CD4-positive, alpha-beta T cell treated with Interleukin-2 at 100 ng/mL for 4 hours (primary cell): ENCODE results near the gene SENP7.
"Not testable (repeated sequence)": the region's sequence is repeated elsewhere in the genome, so short reads cannot be mapped to it uniquely, and the experiment has no call there.

Experiments used
- DNase-seq: peaks from one replicate; pipeline ENCODE4 v3.0.0-alpha.2; 2020; ENCODE audit warnings: low spot score

The SENP7 gene

GRCh38 chr3:101512646-101513418 is at the start of gene SENP7:
SENP7 (minus strand) TSS chr3:101513212; CDS start chr3:101513130, 82 bp downstream.
- peak; percentile 71 for DNase-seq

GRCh38 chr3:101561630-101562328 is 48.8 kb upstream of the SENP7 start, which contains the start of gene TRMT10C:
TRMT10C (plus strand) TSS chr3:101561868; CDS start chr3:101564782, 2,914 bp downstream.
- DNase-seq = peak; percentile 94

GRCh38 chr3:101556064-101556463 is 43.1 kb upstream of the SENP7 start:
- no peak for DNase-seq

- not testable (repeated sequence) for DNase-seq
These were observed 40.4 kb upstream of the SENP7 start for GRCh38 chr3:101553381-101553780.

- DNase-seq = not testable (repeated sequence)
These were observed 38.5 kb upstream of the SENP7 start for GRCh38 chr3:101551359-101552081.

- no peak for DNase-seq
These were observed 36.5 kb upstream of the SENP7 start for GRCh38 chr3:101549473-101549872.

GRCh38 chr3:101548527-101549105 is 35.6 kb upstream of the SENP7 start:
- DNase-seq = no peak

- no peak for DNase-seq
These were observed 31.3 kb upstream of the SENP7 start for GRCh38 chr3:101544161-101544850.

GRCh38 chr3:101542957-101543356 is 29.9 kb upstream of the SENP7 start:
- DNase-seq = peak; percentile 32

- DNase-seq = not testable (repeated sequence)
These were observed 23.9 kb upstream of the SENP7 start for GRCh38 chr3:101536955-101537354.

- DNase-seq = no peak
These were observed 23.3 kb upstream of the SENP7 start for GRCh38 chr3:101536266-101536665.

GRCh38 chr3:101535221-101535620 is 22.2 kb upstream of the SENP7 start:
- no peak for DNase-seq

- no peak for DNase-seq
These were observed 20.6 kb upstream of the SENP7 start for GRCh38 chr3:101533603-101533968.

- no peak for DNase-seq
These were observed 20.0 kb upstream of the SENP7 start for GRCh38 chr3:101532783-101533602.

GRCh38 chr3:101531473-101532086 is 18.6 kb upstream of the SENP7 start:
- peak; percentile 56 for DNase-seq

GRCh38 chr3:101530686-101531047 is 17.7 kb upstream of the SENP7 start:
- peak; percentile 32 for DNase-seq

- DNase-seq = no peak
These were observed 17.0 kb upstream of the SENP7 start for GRCh38 chr3:101529816-101530685.

GRCh38 chr3:101527906-101528305 is 14.9 kb upstream of the SENP7 start:
- DNase-seq = no peak

- no peak for DNase-seq
These were observed 14.4 kb upstream of the SENP7 start for GRCh38 chr3:101527441-101527840.
